C4-2B (cell line): ENCODE data around the gene C10orf90.

ENCODE experiments used
- ZFX ChIP-seq: fragments of 450-650 bp; IDR thresholded peaks from 2 replicates; pipeline ENCODE4 v1.6.1; 2017
- TF ChIP-seq, protein P1 (sequence below): fragments of 450-650 bp; conservative IDR thresholded peaks from 2 replicates; pipeline ENCODE4 v1.5.1; 2017; ENCODE audit warnings: mild to moderate bottlenecking

DNA sequence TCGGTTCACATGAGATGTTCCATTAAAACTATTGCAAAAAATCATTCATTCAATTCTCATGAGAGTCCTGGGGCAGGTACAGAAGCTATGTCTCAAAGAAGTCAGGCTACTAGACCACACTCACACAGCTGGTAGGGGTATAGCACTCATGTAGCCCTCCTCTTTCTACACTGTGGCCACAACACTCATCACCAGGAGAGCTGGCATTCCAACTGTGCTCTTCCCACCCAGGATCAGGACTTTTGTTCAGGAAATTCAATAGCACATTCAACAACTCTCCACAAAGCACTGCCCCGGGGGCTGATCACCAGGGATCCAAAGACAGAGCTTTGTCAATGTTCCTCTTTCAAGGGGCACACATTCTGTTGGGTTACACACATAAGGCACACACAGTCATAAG lies 31.0 kb upstream of the C10orf90 start:
- no peak for TF ChIP-seq ZFX
- TF ChIP-seq, protein P1, sequence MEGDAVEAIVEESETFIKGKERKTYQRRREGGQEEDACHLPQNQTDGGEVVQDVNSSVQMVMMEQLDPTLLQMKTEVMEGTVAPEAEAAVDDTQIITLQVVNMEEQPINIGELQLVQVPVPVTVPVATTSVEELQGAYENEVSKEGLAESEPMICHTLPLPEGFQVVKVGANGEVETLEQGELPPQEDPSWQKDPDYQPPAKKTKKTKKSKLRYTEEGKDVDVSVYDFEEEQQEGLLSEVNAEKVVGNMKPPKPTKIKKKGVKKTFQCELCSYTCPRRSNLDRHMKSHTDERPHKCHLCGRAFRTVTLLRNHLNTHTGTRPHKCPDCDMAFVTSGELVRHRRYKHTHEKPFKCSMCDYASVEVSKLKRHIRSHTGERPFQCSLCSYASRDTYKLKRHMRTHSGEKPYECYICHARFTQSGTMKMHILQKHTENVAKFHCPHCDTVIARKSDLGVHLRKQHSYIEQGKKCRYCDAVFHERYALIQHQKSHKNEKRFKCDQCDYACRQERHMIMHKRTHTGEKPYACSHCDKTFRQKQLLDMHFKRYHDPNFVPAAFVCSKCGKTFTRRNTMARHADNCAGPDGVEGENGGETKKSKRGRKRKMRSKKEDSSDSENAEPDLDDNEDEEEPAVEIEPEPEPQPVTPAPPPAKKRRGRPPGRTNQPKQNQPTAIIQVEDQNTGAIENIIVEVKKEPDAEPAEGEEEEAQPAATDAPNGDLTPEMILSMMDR: no peak
